Osteoblast (primary cell): ENCODE data around the gene ARHGAP6. TPM values are rescaled to one million over a fixed set of nuclear protein-coding genes. Genes with fewer than 3 reads are reported as not detected.
A peak's percentile ranks its signal among the peaks of the same experiment; 100 is the strongest.

Experiments used
- DNase-seq: peaks from one replicate; pipeline ENCODE4 v3.0.0; 2011; ENCODE audit warnings: low spot score, mixed read lengths; ENCODE audit not compliant: insufficient read length; ENCODE audit errors: missing footprints
- H2AFZ ChIP-seq: 2 replicates; pipeline ENCODE4 v1.6.0; 2011; ENCODE audit warnings: mild to moderate bottlenecking, low read length
- H3K27ac ChIP-seq: 2 replicates; pipeline ENCODE4 v1.5.1; 2011; ENCODE audit warnings: mild to moderate bottlenecking, low read depth, low read length, moderate library complexity
- H3K27me3 ChIP-seq: 2 replicates; pipeline ENCODE4 v1.6.0; 2012; ENCODE audit warnings: mild to moderate bottlenecking, control low read depth, inconsistent platforms, low read length, moderate library complexity; ENCODE audit not compliant: insufficient read depth
- H3K36me3 ChIP-seq: 2 replicates; pipeline ENCODE4 v1.5.1; 2011; ENCODE audit warnings: mild to moderate bottlenecking, low read length, control low read depth, moderate library complexity; ENCODE audit not compliant: insufficient read depth
- H3K4me1 ChIP-seq: 2 replicates; pipeline ENCODE4 v1.5.1; 2011; ENCODE audit warnings: mild to moderate bottlenecking, low read length, control low read depth, moderate library complexity; ENCODE audit not compliant: insufficient read depth
- H3K4me2 ChIP-seq: 2 replicates; pipeline ENCODE4 v1.6.0; 2011; ENCODE audit warnings: mild to moderate bottlenecking, low read length; ENCODE audit not compliant: insufficient read depth
- H3K4me3 ChIP-seq: fragments of 200-600 bp; sonication (generic); 3 replicates; pipeline ENCODE4 v1.5.1; 2012; ENCODE audit warnings: mild to moderate bottlenecking, low read length, inconsistent platforms; ENCODE audit not compliant: insufficient read depth
- H3K79me2 ChIP-seq: 2 replicates; pipeline ENCODE4 v1.6.0; 2012; ENCODE audit warnings: mild to moderate bottlenecking, low read length, control low read depth, inconsistent platforms; ENCODE audit not compliant: insufficient read depth
- H3K9me3 ChIP-seq: 2 replicates; pipeline ENCODE4 v1.5.1; 2011; ENCODE audit warnings: low read depth, low read length, control low read depth
- H4K20me1 ChIP-seq: 2 replicates; pipeline ENCODE4 v1.6.0; 2012; ENCODE audit warnings: mild to moderate bottlenecking, low read length, control low read depth; ENCODE audit not compliant: insufficient read depth
- CTCF ChIP-seq: IDR thresholded peaks from 2 replicates; pipeline ENCODE4 v1.5.1; 2011; ENCODE audit warnings: mild to moderate bottlenecking, low read depth, low read length, moderate library complexity; ENCODE audit errors: extremely low read depth
- total RNA-seq: library from RNA; depleted of rRNA; stranded (reverse); fragments of >200 nt; gene quantifications from 2 replicates; pipeline ENCODE4 v1.2.3, GENCODE V29; 2012

ARHGAP6 gene
- total RNA-seq, 1 donor, result 2.2 TPM

- Histone ChIP-seq H2AFZ (peak overlapping the region; percentile 62), H3K79me2 (no peaks in the 10 kb centered on the region), H3K4me2 (peak overlapping the region; percentile 67), H3K27ac (no peak overlapping the region), H3K9me3 (no peaks in the 10 kb centered on the region), H3K36me3 (no peaks in the 10 kb centered on the region), H4K20me1 (no peaks in the 10 kb centered on the region), H3K4me1 (no peaks in the 10 kb centered on the region), H3K4me3 (peak overlapping the region; percentile 69), H3K27me3 (no peaks in the 10 kb centered on the region)
- no peak for TF ChIP-seq CTCF
- no peak for DNase-seq
These were observed 238.8 kb downstream of the ARHGAP6 start for GRCh38 chrX:11426712-11427452.

GRCh38 chrX:11424903-11425674, 240.6 kb downstream of the ARHGAP6 start:
- DNase-seq, result no peak
- no peaks in the 10 kb centered on the region for H3K79me2 ChIP-seq
- H3K4me2 ChIP-seq, result no peak overlapping the region
- H2AFZ ChIP-seq, result no peak overlapping the region
- H4K20me1 ChIP-seq, result no peaks in the 10 kb centered on the region
- H3K27me3 ChIP-seq, result no peaks in the 10 kb centered on the region
- H3K4me3 ChIP-seq, result no peak overlapping the region
- H3K36me3 ChIP-seq, result no peaks in the 10 kb centered on the region
- no peaks in the 10 kb centered on the region for H3K4me1 ChIP-seq
- H3K27ac ChIP-seq, result no peak overlapping the region
- TF ChIP-seq CTCF, result no peak
- no peaks in the 10 kb centered on the region for H3K9me3 ChIP-seq

GRCh38 chrX:11423949-11424348, 241.8 kb downstream of the ARHGAP6 start:
- Histone ChIP-seq H3K27ac (no peak overlapping the region), H2AFZ (no peak overlapping the region), H3K4me2 (no peak overlapping the region), H3K27me3 (no peaks in the 10 kb centered on the region), H3K79me2 (no peaks in the 10 kb centered on the region), H3K36me3 (no peaks in the 10 kb centered on the region), H4K20me1 (no peaks in the 10 kb centered on the region), H3K4me3 (no peak overlapping the region), H3K9me3 (no peaks in the 10 kb centered on the region), H3K4me1 (no peaks in the 10 kb centered on the region)
- TF ChIP-seq CTCF, result no peak
- DNase-seq, result peak; percentile 66

GRCh38 chrX:11423362-11423818, 242.3 kb downstream of the ARHGAP6 start:
- H3K79me2 ChIP-seq, result no peaks in the 10 kb centered on the region
- no peak overlapping the region for H3K4me3 ChIP-seq
- peak; percentile 82 for DNase-seq
- H3K9me3 ChIP-seq, result no peaks in the 10 kb centered on the region
- no peaks in the 10 kb centered on the region for H3K36me3 ChIP-seq
- H3K4me1 ChIP-seq, result no peaks in the 10 kb centered on the region
- no peak for TF ChIP-seq CTCF
- H3K27me3 ChIP-seq, result no peaks in the 10 kb centered on the region
- H2AFZ ChIP-seq, result no peak overlapping the region
- no peak overlapping the region for H3K4me2 ChIP-seq
- no peak overlapping the region for H3K27ac ChIP-seq
- no peaks in the 10 kb centered on the region for H4K20me1 ChIP-seq
